ENCODE results near the gene HELQ.
"Not testable (repeated sequence)": the region's sequence is repeated elsewhere in the genome, so short reads cannot be mapped to it uniquely, and the experiment has no call there.

Gene HELQ

DNA sequence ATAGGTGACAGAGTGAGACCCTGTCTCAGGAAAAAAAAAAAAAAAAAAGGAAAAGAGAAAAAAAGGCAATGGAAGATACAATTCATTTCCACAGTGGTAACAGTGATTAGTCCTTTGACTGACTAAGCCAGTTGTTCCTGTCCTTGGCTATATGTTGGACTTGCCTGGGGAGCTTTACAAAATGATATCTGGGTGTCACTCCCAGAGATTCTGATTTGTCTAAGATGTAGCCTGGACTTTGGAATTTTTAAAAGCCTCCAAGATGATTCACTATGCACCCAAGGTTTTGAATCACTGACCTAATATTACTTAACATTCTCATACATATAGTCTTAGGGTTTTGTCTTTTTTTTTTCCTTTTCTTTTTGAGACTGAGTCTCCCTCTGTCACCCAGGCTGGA, 16.9 kb downstream of the HELQ start:
- DNase-seq = no peak

GRCh38 chr4:83436680-83437079, 18.9 kb downstream of the HELQ start:
- no peak for DNase-seq

DNA sequence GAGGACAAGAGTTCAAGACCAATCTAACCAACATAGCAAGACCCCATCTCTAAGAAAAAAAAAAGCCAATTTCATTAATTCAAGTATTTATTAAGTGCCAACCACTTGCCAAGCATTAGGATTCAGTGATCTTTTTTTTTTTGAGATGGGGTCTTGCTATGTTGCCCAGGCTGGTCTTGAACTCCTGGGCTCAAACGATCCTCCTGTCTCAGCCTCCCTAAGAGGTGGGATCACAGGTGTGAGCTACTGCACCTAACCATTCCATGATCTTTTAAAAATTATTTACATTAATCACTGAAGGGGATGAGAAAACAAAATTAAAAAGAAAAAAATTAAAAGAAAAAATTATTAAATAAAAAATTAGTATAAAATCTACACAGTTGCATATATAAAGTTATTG, 24.4 kb downstream of the HELQ start:
- DNase-seq = no peak

- no peak for DNase-seq
These were observed 37.4 kb downstream of the HELQ start for GRCh38 chr4:83418211-83418610.

DNA sequence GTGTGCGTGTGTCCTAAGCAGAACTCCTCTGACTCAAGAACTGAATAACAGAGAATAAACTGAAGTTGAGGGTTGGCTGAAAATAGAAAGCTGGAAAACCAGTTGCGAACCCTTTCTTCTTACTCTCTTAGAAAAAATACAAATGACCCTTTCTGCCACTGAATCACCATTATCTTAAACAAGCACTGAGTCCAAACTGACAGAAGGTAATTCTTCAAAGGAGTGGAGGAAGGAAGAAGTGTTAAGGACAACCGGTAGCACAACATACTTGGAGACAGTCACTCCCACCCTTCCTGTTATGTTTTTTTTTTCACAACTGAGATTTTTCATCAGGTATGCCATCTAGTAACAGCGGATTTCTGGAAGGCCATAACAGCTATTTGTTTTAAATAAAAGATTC, 38.1 kb downstream of the HELQ start:
- DNase-seq = no peak

DNA sequence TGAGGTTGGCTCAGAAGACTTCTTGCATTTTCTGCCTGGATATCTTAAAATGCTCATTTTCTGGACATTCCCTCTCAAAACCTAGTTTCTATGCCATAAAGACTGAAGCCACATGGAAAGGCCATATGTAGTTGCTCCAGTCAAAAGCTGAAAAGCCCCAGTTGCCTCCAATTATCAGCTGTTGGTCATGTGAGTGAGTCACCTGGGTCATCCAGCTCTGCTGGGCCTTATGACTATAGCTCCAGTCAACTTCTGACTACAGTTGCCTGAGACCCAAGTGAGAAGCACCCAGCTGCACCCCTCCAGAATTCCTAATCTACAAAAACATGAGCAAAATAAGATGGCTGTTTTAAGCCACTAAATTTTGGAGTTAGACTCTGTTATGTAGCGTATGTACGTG, 41.9 kb downstream of the HELQ start:
- DNase-seq = no peak

DNA sequence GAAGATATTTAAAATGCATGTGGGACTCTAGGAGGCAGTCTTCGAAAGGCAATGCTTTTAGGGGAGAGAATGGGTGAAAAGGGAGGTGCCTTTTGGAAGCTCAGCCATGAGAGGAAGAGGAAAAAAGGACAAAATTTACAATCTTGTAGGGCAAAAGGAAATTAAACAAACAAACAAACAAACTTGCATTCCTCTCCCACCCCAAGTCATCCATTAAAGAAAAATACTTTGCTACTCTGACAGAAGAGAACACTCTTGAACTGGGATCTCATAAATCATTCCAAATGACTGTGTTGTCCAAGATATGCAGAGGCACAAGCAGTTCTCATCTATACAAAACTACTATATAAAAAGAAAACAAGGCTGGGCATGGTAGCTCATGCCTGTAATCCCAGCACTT, 46.7 kb downstream of the HELQ start:
- no peak for DNase-seq

DNA sequence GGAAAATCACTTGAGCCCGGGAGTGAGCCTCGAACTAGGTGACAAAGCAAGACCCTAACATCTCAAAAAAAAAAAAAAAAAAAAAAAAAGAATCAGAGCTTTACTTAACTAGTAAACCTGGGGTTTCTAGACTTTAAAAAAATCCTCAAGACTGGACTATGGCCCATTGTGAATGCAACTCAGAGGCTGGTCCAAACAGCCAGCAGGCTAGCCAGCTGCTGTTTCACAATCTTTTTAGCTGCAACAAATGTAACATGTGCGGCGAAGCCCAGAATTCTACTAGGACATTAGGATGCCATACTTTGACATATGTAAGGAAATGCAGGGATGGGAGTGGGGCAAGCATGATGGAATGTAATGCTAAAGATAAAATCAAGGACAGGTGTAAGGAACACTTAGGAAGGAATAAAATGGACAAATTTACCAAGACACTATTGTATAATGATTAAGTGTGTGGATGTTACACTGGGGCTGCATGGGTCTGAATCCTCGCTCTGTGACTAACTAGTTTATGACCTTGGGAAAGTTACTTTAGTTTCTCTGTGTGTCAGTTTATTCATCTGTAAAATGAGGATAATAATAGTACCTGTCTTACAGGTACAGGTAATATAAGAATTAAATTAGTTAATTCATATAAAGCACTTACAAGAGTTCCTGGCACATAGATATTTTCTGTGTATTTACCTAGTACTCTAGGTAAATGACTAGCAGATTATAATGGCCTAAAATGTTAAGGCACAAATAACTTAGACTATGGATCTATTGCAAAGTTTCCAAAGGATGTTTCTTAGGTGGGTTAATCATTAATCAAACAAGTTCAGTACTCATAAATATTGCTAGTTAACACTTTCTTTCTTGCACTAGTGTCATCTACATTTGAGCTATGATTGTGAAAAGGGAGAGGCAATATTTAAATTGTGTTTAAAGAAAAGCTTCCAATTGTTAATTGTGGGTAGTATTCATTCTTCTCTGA, 49.5 kb downstream of the HELQ start:
- DNase-seq = no peak

GRCh38 chr4:83398158-83398557, 57.5 kb downstream of the HELQ start:
- DNase-seq = not testable (repeated sequence)

- no peak for DNase-seq
These were observed 61.7 kb downstream of the HELQ start for GRCh38 chr4:83393908-83394307.

GRCh38 chr4:83392562-83392961, 63.1 kb downstream of the HELQ start:
- DNase-seq = no peak

GRCh38 chr4:83390944-83391343, 64.7 kb downstream of the HELQ start:
- DNase-seq = no peak

GRCh38 chr4:83389756-83390505, 65.7 kb downstream of the HELQ start:
- no peak for DNase-seq

- DNase-seq = no peak
These were observed 66.4 kb downstream of the HELQ start for GRCh38 chr4:83389037-83389720.

DNA sequence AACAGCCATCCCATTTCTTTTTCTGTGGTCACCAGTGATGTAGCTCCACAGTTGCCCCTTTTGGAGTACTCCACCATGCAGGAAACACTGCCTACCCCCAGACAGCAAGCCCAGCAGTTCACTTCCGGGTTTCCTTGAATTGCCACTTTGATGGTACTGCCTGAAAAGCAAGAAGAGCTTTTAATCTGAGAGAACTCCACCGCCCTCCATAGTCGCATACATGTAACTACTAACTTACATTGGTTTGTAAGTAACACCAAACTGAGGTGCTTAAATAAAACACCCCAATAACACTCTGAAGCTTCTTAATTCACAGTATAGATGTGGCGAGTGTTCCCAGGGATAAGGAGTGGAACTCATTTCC, 67.3 kb downstream of the HELQ start:
- DNase-seq = no peak

DNA sequence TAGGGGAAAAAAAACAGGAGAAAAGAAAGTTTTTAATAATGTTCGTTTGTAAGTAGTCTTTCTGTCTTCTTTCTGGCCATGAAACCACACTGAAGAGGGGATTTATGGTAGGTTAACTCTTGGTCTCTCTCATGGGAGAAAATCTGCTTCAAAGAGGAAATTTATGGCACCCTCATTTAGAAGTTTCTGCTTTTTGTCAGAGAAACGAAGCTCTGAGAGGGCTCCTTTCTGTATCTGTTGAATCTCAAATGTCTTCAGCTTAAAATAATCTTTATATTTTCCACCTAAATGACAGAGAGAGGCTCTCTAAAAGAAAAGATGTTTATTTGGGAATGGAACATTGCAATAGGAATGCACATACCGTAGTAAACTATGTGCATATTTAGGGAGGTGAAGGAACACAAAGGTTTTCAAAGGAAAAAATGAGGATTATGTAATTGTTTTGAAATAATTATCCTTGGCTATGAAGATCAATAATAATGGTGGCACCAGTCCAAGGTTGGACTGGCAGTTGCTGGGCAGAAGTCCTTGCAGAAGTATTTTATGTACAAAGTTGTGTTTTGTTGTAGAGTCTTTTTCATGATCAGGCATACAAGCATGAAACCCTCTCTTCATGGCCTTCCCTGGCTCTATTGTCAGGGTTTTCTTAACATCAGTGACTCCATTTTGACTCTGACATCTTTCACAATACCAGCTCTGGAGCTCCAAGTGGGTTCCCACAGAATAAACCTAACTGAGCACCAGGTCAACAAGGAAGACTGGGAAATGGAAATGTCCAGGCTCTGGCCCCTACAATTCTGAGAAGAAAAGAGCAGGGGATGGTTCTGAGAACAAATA, 67.9 kb downstream of the HELQ start:
- DNase-seq = no peak

- DNase-seq = no peak
These were observed 68.6 kb downstream of the HELQ start for GRCh38 chr4:83387012-83387411.

DNA sequence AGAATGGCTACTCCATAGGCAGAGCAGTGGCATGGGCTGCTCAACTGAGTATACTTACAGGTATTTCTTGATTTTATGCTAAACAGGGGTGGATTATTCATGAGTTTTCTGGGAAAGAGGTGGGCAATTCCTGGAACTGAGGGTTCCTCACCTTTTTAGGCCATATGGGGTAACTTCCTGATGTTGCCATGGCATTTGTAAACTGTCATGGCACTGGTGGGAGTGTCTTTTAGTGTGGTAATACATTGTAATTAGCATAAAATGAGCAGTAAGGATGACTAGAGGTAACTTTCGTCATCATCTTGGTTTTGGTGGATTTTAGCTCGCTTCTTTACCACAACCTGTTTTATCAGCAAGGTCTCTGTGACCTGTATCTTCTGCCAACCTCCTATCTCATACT, 72.8 kb downstream of the HELQ start:
- DNase-seq = no peak

- DNase-seq = no peak
These were observed 74.5 kb downstream of the HELQ start for GRCh38 chr4:83381173-83381572.

DNA sequence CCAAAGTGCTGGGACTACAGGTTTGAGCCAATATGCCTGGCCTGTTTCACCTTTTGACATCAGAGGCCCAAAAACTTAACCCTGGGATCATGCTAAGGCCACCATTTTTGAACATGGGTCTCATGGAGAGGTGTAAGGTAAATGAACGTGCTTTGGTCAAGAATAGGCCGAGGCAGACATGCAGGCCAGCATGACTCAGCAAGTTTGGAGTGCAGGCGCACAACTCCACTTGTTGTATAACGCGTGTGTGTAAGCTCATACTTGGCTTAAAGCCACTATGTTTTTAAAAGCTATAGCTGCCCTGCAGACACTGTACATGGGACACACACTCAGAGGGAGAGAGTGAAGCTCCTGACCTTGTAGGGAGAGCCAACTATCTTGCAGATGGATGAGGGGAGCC, 77.2 kb downstream of the HELQ start:
- no peak for DNase-seq

- no peak for DNase-seq
These were observed 82.7 kb downstream of the HELQ start for GRCh38 chr4:83372931-83373330.

DNA sequence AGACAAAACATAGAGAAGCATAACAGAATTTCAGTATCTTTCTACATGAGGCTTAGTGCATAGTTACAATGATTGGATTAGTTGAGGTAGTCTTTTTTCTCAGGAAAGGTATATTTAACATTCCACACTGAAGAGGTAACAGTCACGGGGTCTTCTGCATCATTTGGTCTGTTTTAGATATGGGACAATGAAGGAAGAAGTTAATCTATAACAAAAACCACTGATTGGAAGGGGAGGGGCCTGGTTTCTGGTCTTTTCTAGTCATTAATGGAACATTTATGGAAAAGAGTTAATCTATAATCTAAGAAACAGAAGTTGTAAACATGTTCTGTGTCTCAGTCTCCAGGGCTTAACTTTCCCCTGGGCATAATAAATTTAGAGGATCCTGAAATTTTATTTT, 83.7 kb downstream of the HELQ start:
- no peak for DNase-seq

- DNase-seq = no peak
These were observed 84.4 kb downstream of the HELQ start for GRCh38 chr4:83371235-83371634.

Data from NCI-H510A treated with DMSO at 0.1 percent for 48 hours (cell line).